SK-N-SH (cell line): Measurements from ENCODE around the gene PCDHGC5.

ENCODE experiments used
- CTCF ChIP-seq: fragments of 200-600 bp; sonication (generic); IDR thresholded peaks from 2 replicates; pipeline ENCODE4 v1.6.1; 2017; ENCODE audit warnings: antibody characterized with exemption, mild to moderate bottlenecking, moderate library complexity
- EP300 ChIP-seq, 2 experiments: IDR thresholded peaks; 2 replicates each; pipeline versions ENCODE4 v1.4.0 to v1.6.1; 2012; ENCODE audit warnings: borderline replicate concordance in 1 of 2, low read depth in 1 of 2, low read length in 1 of 2
- EZH2phosphoT487 ChIP-seq: fragments of 200-600 bp; sonication (generic); IDR thresholded peaks from 2 replicates; pipeline ENCODE4 v1.6.1; 2017; ENCODE audit warnings: low read depth, mixed run types, mild to moderate bottlenecking, antibody characterized with exemption, moderate library complexity, borderline replicate concordance
- FOXM1 ChIP-seq: IDR thresholded peaks from 2 replicates; pipeline ENCODE4 v1.4.0; 2012; ENCODE audit warnings: low read depth, mild to moderate bottlenecking
- GABPA ChIP-seq: IDR thresholded peaks from 2 replicates; pipeline ENCODE4 v1.4.0; 2012; ENCODE audit warnings: low read depth, mild to moderate bottlenecking
- MXI1 ChIP-seq: IDR thresholded peaks from 2 replicates; pipeline ENCODE4 v1.6.1; 2012; ENCODE audit warnings: mild to moderate bottlenecking, low read depth, low read length, improper control_type of control experiment
- POLR2AphosphoS5 ChIP-seq: IDR thresholded peaks from 2 replicates; pipeline ENCODE4 v1.6.1; 2012; ENCODE audit warnings: low read depth, low read length
- RAD21 ChIP-seq: IDR thresholded peaks from 2 replicates; pipeline ENCODE4 v1.6.1; 2012; ENCODE audit warnings: mild to moderate bottlenecking, low read length
- SMC3 ChIP-seq: IDR thresholded peaks from 2 replicates; pipeline ENCODE4 v1.6.1; 2012; ENCODE audit warnings: low read depth, low read length, improper control_type of control experiment
- TAF1 ChIP-seq: IDR thresholded peaks from 2 replicates; pipeline ENCODE4 v1.6.1; 2012; ENCODE audit warnings: low read depth, mild to moderate bottlenecking, low read length, moderate library complexity, borderline replicate concordance
- TF ChIP-seq, protein P1 (sequence below): IDR thresholded peaks from 2 replicates; pipeline ENCODE4 v1.6.1; 2012; ENCODE audit warnings: mild to moderate bottlenecking, low read depth, low read length, moderate library complexity
- TF ChIP-seq, protein P2 (sequence below): IDR thresholded peaks from 2 replicates; pipeline ENCODE4 v1.4.0; 2012; ENCODE audit warnings: low read depth

DNA sequence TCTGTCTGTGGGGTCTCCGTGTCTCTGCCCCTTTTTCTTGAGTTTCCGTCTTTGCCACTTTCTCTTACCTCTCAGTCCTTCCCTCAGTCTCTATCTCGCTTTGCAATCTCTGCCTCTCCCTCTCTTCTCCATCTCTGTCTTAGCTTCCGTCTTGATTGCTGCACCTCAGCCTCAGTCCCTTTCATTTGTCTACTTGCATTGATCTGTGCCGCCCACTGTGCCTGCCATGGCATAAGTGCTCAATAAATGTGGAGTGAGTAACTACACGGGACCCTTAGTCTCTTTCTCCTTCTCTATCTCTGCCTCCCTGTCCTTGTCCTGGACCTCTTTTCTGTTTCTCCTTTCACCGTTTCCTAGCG lies 6.6 kb downstream of the PCDHGC5 start:
- TF ChIP-seq CTCF: no peak
- TF ChIP-seq GABPA: no peak
- no peak for TF ChIP-seq EP300 (IDR thresholded peaks at IDR 0.05; ENCODE audit: borderline replicate concordance in 1 of 2, low read depth in 1 of 2, low read length in 1 of 2)
- no peak for TF ChIP-seq TAF1
- TF ChIP-seq EZH2phosphoT487: no peak
- TF ChIP-seq SMC3: no peak
- no peak for TF ChIP-seq FOXM1
- no peak for TF ChIP-seq MXI1
- TF ChIP-seq, protein P1, sequence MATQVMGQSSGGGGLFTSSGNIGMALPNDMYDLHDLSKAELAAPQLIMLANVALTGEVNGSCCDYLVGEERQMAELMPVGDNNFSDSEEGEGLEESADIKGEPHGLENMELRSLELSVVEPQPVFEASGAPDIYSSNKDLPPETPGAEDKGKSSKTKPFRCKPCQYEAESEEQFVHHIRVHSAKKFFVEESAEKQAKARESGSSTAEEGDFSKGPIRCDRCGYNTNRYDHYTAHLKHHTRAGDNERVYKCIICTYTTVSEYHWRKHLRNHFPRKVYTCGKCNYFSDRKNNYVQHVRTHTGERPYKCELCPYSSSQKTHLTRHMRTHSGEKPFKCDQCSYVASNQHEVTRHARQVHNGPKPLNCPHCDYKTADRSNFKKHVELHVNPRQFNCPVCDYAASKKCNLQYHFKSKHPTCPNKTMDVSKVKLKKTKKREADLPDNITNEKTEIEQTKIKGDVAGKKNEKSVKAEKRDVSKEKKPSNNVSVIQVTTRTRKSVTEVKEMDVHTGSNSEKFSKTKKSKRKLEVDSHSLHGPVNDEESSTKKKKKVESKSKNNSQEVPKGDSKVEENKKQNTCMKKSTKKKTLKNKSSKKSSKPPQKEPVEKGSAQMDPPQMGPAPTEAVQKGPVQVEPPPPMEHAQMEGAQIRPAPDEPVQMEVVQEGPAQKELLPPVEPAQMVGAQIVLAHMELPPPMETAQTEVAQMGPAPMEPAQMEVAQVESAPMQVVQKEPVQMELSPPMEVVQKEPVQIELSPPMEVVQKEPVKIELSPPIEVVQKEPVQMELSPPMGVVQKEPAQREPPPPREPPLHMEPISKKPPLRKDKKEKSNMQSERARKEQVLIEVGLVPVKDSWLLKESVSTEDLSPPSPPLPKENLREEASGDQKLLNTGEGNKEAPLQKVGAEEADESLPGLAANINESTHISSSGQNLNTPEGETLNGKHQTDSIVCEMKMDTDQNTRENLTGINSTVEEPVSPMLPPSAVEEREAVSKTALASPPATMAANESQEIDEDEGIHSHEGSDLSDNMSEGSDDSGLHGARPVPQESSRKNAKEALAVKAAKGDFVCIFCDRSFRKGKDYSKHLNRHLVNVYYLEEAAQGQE: no peak
- no peak for TF ChIP-seq RAD21
- TF ChIP-seq, protein P2, sequence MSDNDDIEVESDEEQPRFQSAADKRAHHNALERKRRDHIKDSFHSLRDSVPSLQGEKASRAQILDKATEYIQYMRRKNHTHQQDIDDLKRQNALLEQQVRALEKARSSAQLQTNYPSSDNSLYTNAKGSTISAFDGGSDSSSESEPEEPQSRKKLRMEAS: no peak
- TF ChIP-seq POLR2AphosphoS5: no peak
